Stomach (tissue), 9 donors: ENCODE results near the gene FNDC11. TPM values are rescaled to one million over a fixed set of nuclear protein-coding genes. Genes with fewer than 3 reads are reported as not detected.
A peak's percentile ranks its signal among the peaks of the same experiment; 100 is the strongest.

Source experiments
- DNase-seq, 2 donors: peaks; one replicate each; pipeline versions ENCODE4 v3.0.0 to v3.0.0-alpha.2; 2013 to 2019
- H3K27ac ChIP-seq, 5 donors: fragments of 200-600 bp in 4 of 5; sonication (generic) in 4 of 5; one replicate each; pipeline ENCODE4 v1.5.1; 2013 to 2019; ENCODE audit warnings: mild to moderate bottlenecking in 1 of 5, moderate library complexity in 1 of 5
- H3K27me3 ChIP-seq, 3 donors: fragments of 200-600 bp; sonication (generic); one replicate each; pipeline ENCODE4 v1.5.1; 2017 to 2019; ENCODE audit warnings: mixed run types in 1 of 3
- H3K36me3 ChIP-seq, 4 donors: fragments of 200-600 bp; sonication (generic); 1 replicate in 3 of 4; 2 replicates in 1 of 4; pipeline ENCODE4 v1.5.1; 2016 to 2019
- H3K4me1 ChIP-seq, 4 donors: fragments of 200-600 bp; sonication (generic); one replicate each; pipeline ENCODE4 v1.5.1; 2016 to 2019
- H3K4me3 ChIP-seq, 4 donors: fragments of 200-600 bp; sonication (generic) in 3 of 4; one replicate each; pipeline ENCODE4 v1.5.1; 2016 to 2019; ENCODE audit warnings: mild to moderate bottlenecking in 1 of 4
- H3K9me3 ChIP-seq, 4 donors: fragments of 200-600 bp; sonication (generic); one replicate each; pipeline ENCODE4 v1.5.1; 2016 to 2019
- EP300 ChIP-seq: sonication (generic); formaldehyde crosslinking; IDR thresholded peaks from one replicate; pipeline ENCODE4 v1.6.1; 2017; ENCODE audit warnings: antibody characterized with exemption
- POLR2A ChIP-seq, 4 donors: fragments of 450-650 bp; IDR thresholded peaks; one replicate each; pipeline ENCODE4 v1.6.1; 2016; ENCODE audit warnings: antibody characterized with exemption in 4 of 4, control low read depth in 2 of 4, mild to moderate bottlenecking in 1 of 4, moderate library complexity in 1 of 4
- POLR2AphosphoS5 ChIP-seq, 3 donors: sonication (generic); formaldehyde crosslinking; IDR thresholded peaks; one replicate each; pipeline ENCODE4 v1.6.1; 2016; ENCODE audit warnings: antibody characterized with exemption in 3 of 3
- WGBS, 5 donors: extraction: QIAGEN DNeasy Blood & Tissue Kit in 3 of 5; methylation state at CpG; one replicate each; pipeline versions ENCODE4 v1.1.5 to v1.1.7; 2013 to 2018; 5-methylcytosine and 5-hydroxymethylcytosine counted together
- intact Hi-C: fragments of 100-400 bp; cut with DNase I; formaldehyde crosslinking; loops from one replicate; pipeline ENCODE4 v1.15.1; 2023; ENCODE audit warnings: low total_unique reads
- polyA plus RNA-seq, 3 donors: library from polyadenylated mRNA; stranded (reverse); fragments of 200-250 nt; gene quantifications; one replicate each; pipeline ENCODE4 v1.2.3, GENCODE V29; 2013
- total RNA-seq, 5 donors: library from RNA; depleted of rRNA; stranded (reverse); fragments of >200 nt; gene quantifications; one replicate each; pipeline versions ENCODE4 v1.1.0 to v1.2.3, GENCODE V29; 2014 to 2016
- TF ChIP-seq, protein P1 (sequence below), 7 experiments: fragments of 450-650 bp in 4 of 7; fragments of 200-600 bp in 3 of 7; sonication (generic) in 3 of 7; IDR thresholded peaks; one replicate each; pipeline ENCODE4 v1.5.1; 2016 to 2019; ENCODE audit warnings: antibody characterized with exemption in 7 of 7, control low read depth in 2 of 7, mild to moderate bottlenecking in 1 of 7
- donor health status: healthy with polysubstance abuse.
- donor health status: Bipolar disorder and iron deficiency.
- donor health status: healthy.

FNDC11 gene
- total and polyA plus RNA-seq, 8 donors = 0.25 to 3.1 (median 0.55) TPM; not detected in 3

DNA sequence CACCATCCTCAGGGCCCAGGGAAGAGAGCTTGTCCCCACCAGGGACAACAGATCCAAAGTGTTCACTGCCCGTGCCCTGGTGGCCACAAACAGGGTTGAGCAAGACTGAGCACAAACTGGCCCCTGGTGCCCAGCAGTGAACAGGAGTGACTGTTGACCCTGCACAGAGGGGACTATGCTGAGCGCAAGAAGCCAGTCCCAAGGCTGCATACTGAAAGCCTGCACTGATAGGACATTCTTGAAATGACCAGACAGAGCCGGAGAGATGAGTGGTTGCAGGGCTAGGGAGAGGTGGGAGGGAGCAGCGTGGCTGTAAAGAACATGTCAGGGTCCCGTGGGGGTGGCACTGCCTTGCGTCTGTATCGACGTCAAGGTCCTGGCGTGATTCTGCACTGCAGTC, 2.9 kb upstream of the FNDC11 start:
- Histone ChIP-seq H3K4me1 (peaks cover 8 to 31% (median 23%) of the 10 kb centered on the region in 4 donors), H3K27me3 (peaks cover 0 to 81% (median 4%) of the 10 kb centered on the region in 3 donors), H3K36me3 (no peaks in the 10 kb centered on the region), H3K9me3 (no peaks in the 10 kb centered on the region), H3K27ac (no peak overlapping the region), H3K4me3 (no peak overlapping the region)
- intact Hi-C loops = no loop called here
- DNase-seq = no peak
- WGBS, 5 donors = 40 to 59% (median 50%) methylated on average over 8 to 9 of the region's 9 CpGs
- TF ChIP-seq POLR2A (IDR thresholded peaks at IDR 0.05) (no peak), POLR2AphosphoS5 (IDR thresholded peaks at IDR 0.05) (no peak), EP300 (no peak)
- TF ChIP-seq, protein P1, sequence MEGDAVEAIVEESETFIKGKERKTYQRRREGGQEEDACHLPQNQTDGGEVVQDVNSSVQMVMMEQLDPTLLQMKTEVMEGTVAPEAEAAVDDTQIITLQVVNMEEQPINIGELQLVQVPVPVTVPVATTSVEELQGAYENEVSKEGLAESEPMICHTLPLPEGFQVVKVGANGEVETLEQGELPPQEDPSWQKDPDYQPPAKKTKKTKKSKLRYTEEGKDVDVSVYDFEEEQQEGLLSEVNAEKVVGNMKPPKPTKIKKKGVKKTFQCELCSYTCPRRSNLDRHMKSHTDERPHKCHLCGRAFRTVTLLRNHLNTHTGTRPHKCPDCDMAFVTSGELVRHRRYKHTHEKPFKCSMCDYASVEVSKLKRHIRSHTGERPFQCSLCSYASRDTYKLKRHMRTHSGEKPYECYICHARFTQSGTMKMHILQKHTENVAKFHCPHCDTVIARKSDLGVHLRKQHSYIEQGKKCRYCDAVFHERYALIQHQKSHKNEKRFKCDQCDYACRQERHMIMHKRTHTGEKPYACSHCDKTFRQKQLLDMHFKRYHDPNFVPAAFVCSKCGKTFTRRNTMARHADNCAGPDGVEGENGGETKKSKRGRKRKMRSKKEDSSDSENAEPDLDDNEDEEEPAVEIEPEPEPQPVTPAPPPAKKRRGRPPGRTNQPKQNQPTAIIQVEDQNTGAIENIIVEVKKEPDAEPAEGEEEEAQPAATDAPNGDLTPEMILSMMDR (IDR thresholded peaks at IDR 0.05) = no peak

DNA sequence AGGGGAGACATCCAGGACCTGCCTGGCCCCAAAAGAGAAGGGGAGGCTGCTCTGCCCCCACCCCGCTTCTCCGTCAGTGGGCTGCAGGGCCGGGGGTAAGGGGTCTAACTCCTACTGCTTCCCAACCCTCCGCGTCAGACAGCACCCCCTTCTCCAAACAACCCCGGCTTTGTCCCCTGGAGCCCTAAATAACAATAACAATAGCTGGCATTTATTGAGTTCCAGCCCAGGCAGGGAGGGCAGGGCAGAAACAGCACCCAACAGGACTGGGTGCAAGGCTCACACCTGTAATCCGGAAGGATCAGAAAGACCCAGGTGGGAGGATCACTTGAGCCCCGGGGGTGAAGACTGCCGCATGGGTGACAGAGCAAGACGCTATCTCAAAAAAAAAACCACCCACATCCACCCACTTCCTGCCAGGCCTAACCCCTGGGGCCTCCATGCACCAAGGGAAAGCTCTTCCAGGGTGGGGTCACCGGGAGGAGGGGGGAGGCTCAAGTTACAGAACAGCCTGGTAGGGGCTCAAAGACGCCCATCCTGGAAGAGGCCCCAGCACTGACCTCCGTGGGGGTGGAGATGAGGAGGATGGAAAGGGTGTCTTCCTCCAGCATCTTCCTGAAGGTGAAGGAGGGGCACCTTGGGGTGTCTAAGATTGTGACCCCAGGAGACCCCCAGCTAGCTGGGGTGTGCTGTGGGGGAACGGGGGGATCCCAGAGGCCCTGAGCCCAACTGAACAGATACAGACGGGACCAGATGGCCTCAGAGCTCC, 1.3 kb upstream of the FNDC11 start:
- no peak for TF ChIP-seq POLR2A (IDR thresholded peaks at IDR 0.05)
- TF ChIP-seq POLR2AphosphoS5 (IDR thresholded peaks at IDR 0.05) = no peak
- TF ChIP-seq EP300 = no peak
- TF ChIP-seq, protein P1 (IDR thresholded peaks at IDR 0.05) = no peak
- peak overlapping the region in 1 of 5 donors; percentile 10 for H3K27ac ChIP-seq
- H3K4me3 ChIP-seq = peak overlapping the region in 1 of 4 donors; percentile 73
- 30 to 45% (median 36%) methylated on average over 15 of the region's 15 CpGs for WGBS, 5 donors
- intact Hi-C loops = no loop called here
- no peaks in the 10 kb centered on the region for H3K9me3 ChIP-seq
- H3K4me1 ChIP-seq = peaks cover 8 to 26% (median 23%) of the 10 kb centered on the region in 4 donors
- H3K36me3 ChIP-seq = peaks cover 0 to 3% (median 0%) of the 10 kb centered on the region in 4 donors
- peak in 1 of 2 donors; percentile 57 for DNase-seq
- H3K27me3 ChIP-seq = peaks cover 0 to 65% (median 0%) of the 10 kb centered on the region in 3 donors

DNA sequence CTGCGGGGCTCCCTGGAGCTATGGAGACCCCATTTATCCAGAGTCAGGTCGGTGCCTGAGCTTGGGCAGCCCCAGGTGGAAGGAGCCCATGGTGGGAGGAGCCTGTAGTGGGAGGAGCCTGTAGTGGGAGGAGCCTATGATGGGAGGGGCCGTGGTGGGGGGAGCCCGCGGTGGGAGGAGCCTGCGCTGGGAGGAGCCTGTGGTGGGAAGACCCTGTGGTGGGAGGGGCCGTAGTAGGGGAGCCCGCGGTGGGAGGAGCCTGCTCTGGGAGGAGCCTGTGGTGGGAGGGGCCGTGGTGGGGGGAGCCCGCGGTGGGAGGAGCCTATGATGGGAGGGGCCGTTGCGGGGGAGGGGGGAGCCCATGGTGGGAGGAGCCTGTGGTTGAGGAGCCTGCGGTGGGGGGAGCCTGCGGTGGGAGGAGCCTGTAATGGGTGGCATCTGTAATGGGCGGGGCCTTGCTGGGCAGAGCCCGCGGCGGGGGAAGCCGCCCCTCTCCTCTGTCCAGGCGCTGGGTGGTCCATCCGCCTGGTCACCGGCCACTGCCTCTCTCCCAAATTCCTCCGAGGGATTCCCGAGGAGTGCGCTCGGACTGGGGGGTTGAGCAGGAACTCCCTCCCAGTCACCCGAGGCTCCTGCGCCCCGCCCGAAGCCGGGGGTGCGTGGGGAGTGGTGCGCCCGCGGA, 567 bp upstream of the FNDC11 start:
- Histone ChIP-seq H3K9me3 (no peaks in the 10 kb centered on the region), H3K4me3 (peak overlapping the region; percentile 54 to 73 (median 59)), H3K36me3 (peaks cover 3 to 10% (median 5%) of the 10 kb centered on the region in 4 donors), H3K4me1 (peaks cover 8 to 23% (median 22%) of the 10 kb centered on the region in 4 donors), H3K27me3 (peaks cover 0 to 58% (median 0%) of the 10 kb centered on the region in 3 donors), H3K27ac (peak overlapping the region; percentile 4 to 60 (median 45))
- intact Hi-C loops = no loop called here
- peak; percentile 85 to 90 for DNase-seq
- TF ChIP-seq EP300 (no peak), POLR2AphosphoS5 (IDR thresholded peaks at IDR 0.05) (no peak), POLR2A (IDR thresholded peaks at IDR 0.05) (no peak)
- TF ChIP-seq, protein P1 (IDR thresholded peaks at IDR 0.05) = no peak
- 4 to 8% (median 5%) methylated on average over 12 to 37 of the region's 37 CpGs for WGBS, 5 donors
